ENCODE results near the gene DBF4B.
"Not testable (repeated sequence)": the region's sequence is repeated elsewhere in the genome, so short reads cannot be mapped to it uniquely, and the experiment has no call there.

The DBF4B gene

GRCh38 chr17:44734272-44734671 lies 25.8 kb downstream of the DBF4B start:
- DNase-seq (ENCODE audit: low read depth in 3 of 3): no peak

- no peak for DNase-seq (ENCODE audit: low read depth in 3 of 3)
Observed at GRCh38 chr17:44736551-44737240, 28.2 kb downstream of the DBF4B start.

GRCh38 chr17:44738214-44738906 lies 29.9 kb downstream of the DBF4B start:
- no peak for DNase-seq (ENCODE audit: low read depth in 3 of 3)

GRCh38 chr17:44741316-44741715 lies 32.9 kb downstream of the DBF4B start:
- DNase-seq (ENCODE audit: low read depth in 3 of 3): no peak

- DNase-seq (ENCODE audit: low read depth in 3 of 3): no peak
Observed at GRCh38 chr17:44745301-44745700, 36.8 kb downstream of the DBF4B start.

GRCh38 chr17:44745738-44746137 lies 37.3 kb downstream of the DBF4B start:
- not testable (repeated sequence) for DNase-seq (ENCODE audit: low read depth in 3 of 3)

- no peak for DNase-seq (ENCODE audit: low read depth in 3 of 3)
Observed at GRCh38 chr17:44747566-44747965, 39.1 kb downstream of the DBF4B start.

GRCh38 chr17:44749076-44749979 lies 40.9 kb downstream of the DBF4B start:
- no peak for DNase-seq (ENCODE audit: low read depth in 3 of 3)

- DNase-seq (ENCODE audit: low read depth in 3 of 3): no peak
Observed at GRCh38 chr17:44749980-44750318, 41.5 kb downstream of the DBF4B start.

GRCh38 chr17:44751331-44751730 lies 42.9 kb downstream of the DBF4B start:
- DNase-seq (ENCODE audit: low read depth in 3 of 3): no peak

GRCh38 chr17:44751806-44752205 lies 43.3 kb downstream of the DBF4B start:
- DNase-seq (ENCODE audit: low read depth in 3 of 3): no peak

- no peak for DNase-seq (ENCODE audit: low read depth in 3 of 3)
Observed at GRCh38 chr17:44752953-44753861, 44.7 kb downstream of the DBF4B start.

- DNase-seq (ENCODE audit: low read depth in 3 of 3): no peak
Observed at GRCh38 chr17:44754276-44754675, 45.8 kb downstream of the DBF4B start.

GRCh38 chr17:44755180-44755579 lies 46.7 kb downstream of the DBF4B start:
- DNase-seq (ENCODE audit: low read depth in 3 of 3): not testable (repeated sequence)

- no peak for DNase-seq (ENCODE audit: low read depth in 3 of 3)
Observed at GRCh38 chr17:44757045-44757917, 48.8 kb downstream of the DBF4B start.

GRCh38 chr17:44757918-44758413 lies 49.5 kb downstream of the DBF4B start:
- DNase-seq (ENCODE audit: low read depth in 3 of 3): no peak

- no peak for DNase-seq (ENCODE audit: low read depth in 3 of 3)
Observed at GRCh38 chr17:44758414-44759085, 50.1 kb downstream of the DBF4B start, which contains the start of gene ADAM11. ADAM11 (plus strand) TSS chr17:44758988; CDS start chr17:44759200, 212 bp downstream.

GRCh38 chr17:44759086-44759915 lies 50.8 kb downstream of the DBF4B start:
- DNase-seq (ENCODE audit: low read depth in 3 of 3): no peak

- no peak for DNase-seq (ENCODE audit: low read depth in 3 of 3)
Observed at GRCh38 chr17:44759916-44760243, 51.4 kb downstream of the DBF4B start.

All from stimulated activated CD4-positive, alpha-beta T cell treated with anti-CD3 and anti-CD28 coated beads, TNF-alpha, amount 100 ng/mL, for 24 hours (primary cell).